ENCODE measurements around the gene BCL6.
A peak's percentile ranks its signal among the peaks of the same experiment; 100 is the strongest.

BCL6 gene

GRCh38 chr3:187775549-187775948 lies 30.3 kb upstream of the BCL6 start:
- H3K4me3 ChIP-seq (ENCODE audit: low read length): no peak overlapping the region
- no peaks in the 10 kb centered on the region for H3K36me3 ChIP-seq (ENCODE audit: insufficient read depth, low read length)

GRCh38 chr3:187774185-187774789 lies 29.0 kb upstream of the BCL6 start:
- no peak overlapping the region for H3K9ac ChIP-seq (ENCODE audit: low read depth, low read length)
- H3K4me3 ChIP-seq (ENCODE audit: low read length): no peak overlapping the region
- H3K9me3 ChIP-seq (replicated peaks; ENCODE audit: low read length): no peaks in the 10 kb centered on the region
- H3K4me2 ChIP-seq (ENCODE audit: low read length): no peak overlapping the region
- H3K4me1 ChIP-seq (ENCODE audit: control insufficient read depth, insufficient read depth, low read length): peaks cover 10% of the 10 kb centered on the region
- H3K36me3 ChIP-seq (ENCODE audit: insufficient read depth, low read length): no peaks in the 10 kb centered on the region
- H3K27me3 ChIP-seq (ENCODE audit: control insufficient read depth, insufficient read depth, low read length): no peaks in the 10 kb centered on the region

More at GRCh38 chr3:187775549-187775948, 30.3 kb upstream of the BCL6 start:
- H3K4me1 ChIP-seq (ENCODE audit: control insufficient read depth, insufficient read depth, low read length): peaks cover 10% of the 10 kb centered on the region
- no peaks in the 10 kb centered on the region for H3K27me3 ChIP-seq (ENCODE audit: control insufficient read depth, insufficient read depth, low read length)
- no peak overlapping the region for H3K4me2 ChIP-seq (ENCODE audit: low read length)
- no peaks in the 10 kb centered on the region for H3K9me3 ChIP-seq (replicated peaks; ENCODE audit: low read length)
- H3K9ac ChIP-seq (ENCODE audit: low read depth, low read length): no peak overlapping the region

GRCh38 chr3:187773233-187774184 lies 28.2 kb upstream of the BCL6 start:
- Histone ChIP-seq H3K4me2 (ENCODE audit: low read length) (no peak overlapping the region), H3K9me3 (replicated peaks; ENCODE audit: low read length) (no peaks in the 10 kb centered on the region), H3K9ac (ENCODE audit: low read depth, low read length) (no peak overlapping the region)

GRCh38 chr3:187770224-187770623 lies 25.0 kb upstream of the BCL6 start:
- Histone ChIP-seq H3K4me3 (ENCODE audit: low read length) (no peak overlapping the region), H3K4me2 (ENCODE audit: low read length) (no peak overlapping the region), H3K9ac (ENCODE audit: low read depth, low read length) (no peak overlapping the region), H3K9me3 (replicated peaks; ENCODE audit: low read length) (no peaks in the 10 kb centered on the region), H3K27me3 (ENCODE audit: control insufficient read depth, insufficient read depth, low read length) (no peaks in the 10 kb centered on the region), H3K36me3 (ENCODE audit: insufficient read depth, low read length) (no peaks in the 10 kb centered on the region), H3K4me1 (ENCODE audit: control insufficient read depth, insufficient read depth, low read length) (peaks cover 16% of the 10 kb centered on the region)

More at GRCh38 chr3:187773233-187774184, 28.2 kb upstream of the BCL6 start:
- H3K27me3 ChIP-seq (ENCODE audit: control insufficient read depth, insufficient read depth, low read length): no peaks in the 10 kb centered on the region
- H3K4me1 ChIP-seq (ENCODE audit: control insufficient read depth, insufficient read depth, low read length): peaks cover 10% of the 10 kb centered on the region
- no peaks in the 10 kb centered on the region for H3K36me3 ChIP-seq (ENCODE audit: insufficient read depth, low read length)
- H3K4me3 ChIP-seq (ENCODE audit: low read length): no peak overlapping the region

- H3K9ac ChIP-seq (ENCODE audit: low read depth, low read length): no peak overlapping the region
- H3K27me3 ChIP-seq (ENCODE audit: control insufficient read depth, insufficient read depth, low read length): no peaks in the 10 kb centered on the region
- no peak overlapping the region for H3K4me3 ChIP-seq (ENCODE audit: low read length)
- H3K9me3 ChIP-seq (replicated peaks; ENCODE audit: low read length): no peaks in the 10 kb centered on the region
- no peak overlapping the region for H3K4me2 ChIP-seq (ENCODE audit: low read length)
- H3K36me3 ChIP-seq (ENCODE audit: insufficient read depth, low read length): no peaks in the 10 kb centered on the region
- H3K4me1 ChIP-seq (ENCODE audit: control insufficient read depth, insufficient read depth, low read length): peaks cover 20% of the 10 kb centered on the region
Observed at GRCh38 chr3:187769771-187770170, 24.5 kb upstream of the BCL6 start.

GRCh38 chr3:187767266-187768012 lies 22.2 kb upstream of the BCL6 start:
- Histone ChIP-seq H3K27me3 (ENCODE audit: control insufficient read depth, insufficient read depth, low read length) (no peaks in the 10 kb centered on the region), H3K4me2 (ENCODE audit: low read length) (peak overlapping the region; percentile 5), H3K4me1 (ENCODE audit: control insufficient read depth, insufficient read depth, low read length) (peaks cover 20% of the 10 kb centered on the region), H3K9me3 (replicated peaks; ENCODE audit: low read length) (no peaks in the 10 kb centered on the region), H3K9ac (ENCODE audit: low read depth, low read length) (no peak overlapping the region), H3K4me3 (ENCODE audit: low read length) (no peak overlapping the region), H3K36me3 (ENCODE audit: insufficient read depth, low read length) (no peaks in the 10 kb centered on the region)

- Histone ChIP-seq H3K27me3 (ENCODE audit: control insufficient read depth, insufficient read depth, low read length) (no peaks in the 10 kb centered on the region), H3K36me3 (ENCODE audit: insufficient read depth, low read length) (no peaks in the 10 kb centered on the region), H3K4me2 (ENCODE audit: low read length) (peak overlapping the region; percentile 16), H3K4me3 (ENCODE audit: low read length) (no peak overlapping the region), H3K9ac (ENCODE audit: low read depth, low read length) (no peak overlapping the region), H3K9me3 (replicated peaks; ENCODE audit: low read length) (no peaks in the 10 kb centered on the region), H3K4me1 (ENCODE audit: control insufficient read depth, insufficient read depth, low read length) (peaks cover 20% of the 10 kb centered on the region)
Observed at GRCh38 chr3:187765342-187765741, 20.1 kb upstream of the BCL6 start.

- Histone ChIP-seq H3K4me2 (ENCODE audit: low read length) (no peak overlapping the region), H3K9me3 (replicated peaks; ENCODE audit: low read length) (no peaks in the 10 kb centered on the region), H3K4me3 (ENCODE audit: low read length) (no peak overlapping the region), H3K36me3 (ENCODE audit: insufficient read depth, low read length) (no peaks in the 10 kb centered on the region), H3K27me3 (ENCODE audit: control insufficient read depth, insufficient read depth, low read length) (no peaks in the 10 kb centered on the region), H3K9ac (ENCODE audit: low read depth, low read length) (no peak overlapping the region), H3K4me1 (ENCODE audit: control insufficient read depth, insufficient read depth, low read length) (peaks cover 20% of the 10 kb centered on the region)
Observed at GRCh38 chr3:187763850-187764648, 18.8 kb upstream of the BCL6 start.

- Histone ChIP-seq H3K9me3 (replicated peaks; ENCODE audit: low read length) (no peaks in the 10 kb centered on the region), H3K4me2 (ENCODE audit: low read length) (no peak overlapping the region), H3K4me3 (ENCODE audit: low read length) (no peak overlapping the region), H3K36me3 (ENCODE audit: insufficient read depth, low read length) (no peaks in the 10 kb centered on the region), H3K27me3 (ENCODE audit: control insufficient read depth, insufficient read depth, low read length) (no peaks in the 10 kb centered on the region), H3K9ac (ENCODE audit: low read depth, low read length) (no peak overlapping the region), H3K4me1 (ENCODE audit: control insufficient read depth, insufficient read depth, low read length) (peaks cover 20% of the 10 kb centered on the region)
Observed at GRCh38 chr3:187762792-187763191, 17.5 kb upstream of the BCL6 start.

- Histone ChIP-seq H3K4me2 (ENCODE audit: low read length) (no peak overlapping the region), H3K36me3 (ENCODE audit: insufficient read depth, low read length) (no peaks in the 10 kb centered on the region), H3K4me1 (ENCODE audit: control insufficient read depth, insufficient read depth, low read length) (no peaks in the 10 kb centered on the region), H3K4me3 (ENCODE audit: low read length) (no peak overlapping the region), H3K27me3 (ENCODE audit: control insufficient read depth, insufficient read depth, low read length) (no peaks in the 10 kb centered on the region), H3K9me3 (replicated peaks; ENCODE audit: low read length) (no peaks in the 10 kb centered on the region), H3K9ac (ENCODE audit: low read depth, low read length) (no peak overlapping the region)
Observed at GRCh38 chr3:187759601-187760000, 14.3 kb upstream of the BCL6 start.

Data from skeletal muscle satellite cell (primary cell).